GM21423 (cell line): ENCODE data around the gene KLHDC4.
"Not testable (repeated sequence)": the region's sequence is repeated elsewhere in the genome, so short reads cannot be mapped to it uniquely, and the experiment has no call there.

Experiments used
- ATAC-seq: cut with Tn5 transposase; IDR thresholded peaks from one replicate; pipeline ENCODE4 v1.9.1; 2021; ENCODE audit warnings: mild to moderate bottlenecking, moderate library complexity; ENCODE audit not compliant: unreplicated experiment

Gene KLHDC4

GRCh38 chr16:87687126-87687910, 78.5 kb downstream of the KLHDC4 start:
- ATAC-seq: no peak

GRCh38 chr16:87686697-87687096, 79.1 kb downstream of the KLHDC4 start:
- no peak for ATAC-seq

GRCh38 chr16:87685766-87686165, 80.0 kb downstream of the KLHDC4 start:
- ATAC-seq: no peak

DNA sequence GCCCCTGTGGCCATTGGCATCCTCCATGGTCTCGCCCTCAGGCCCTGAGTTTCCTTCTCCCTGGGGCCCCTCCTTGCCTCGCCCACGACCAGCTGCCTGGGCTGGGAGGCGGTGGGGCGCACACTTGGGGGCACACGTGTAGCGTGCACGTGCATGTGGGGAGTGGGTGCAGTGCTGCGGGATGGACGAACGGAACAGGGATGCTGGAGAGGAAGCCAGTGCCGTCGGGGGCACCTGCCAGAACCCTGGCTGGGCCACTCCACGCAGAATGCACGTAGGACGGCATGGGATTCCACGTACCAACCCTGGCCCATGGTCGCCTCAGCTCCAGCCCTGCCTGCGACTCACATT, 80.4 kb downstream of the KLHDC4 start:
- ATAC-seq: no peak

GRCh38 chr16:87684711-87685404, 80.9 kb downstream of the KLHDC4 start:
- no peak for ATAC-seq

- ATAC-seq: no peak
These were observed 81.6 kb downstream of the KLHDC4 start for GRCh38 chr16:87684106-87684677.

GRCh38 chr16:87682852-87683399, 82.9 kb downstream of the KLHDC4 start:
- no peak for ATAC-seq

GRCh38 chr16:87681981-87682570, 83.7 kb downstream of the KLHDC4 start:
- ATAC-seq: no peak

GRCh38 chr16:87681051-87681602, 84.7 kb downstream of the KLHDC4 start:
- not testable (repeated sequence) for ATAC-seq

- no peak for ATAC-seq
These were observed 85.5 kb downstream of the KLHDC4 start for GRCh38 chr16:87680272-87680644.

GRCh38 chr16:87679593-87680271, 86.1 kb downstream of the KLHDC4 start:
- no peak for ATAC-seq

DNA sequence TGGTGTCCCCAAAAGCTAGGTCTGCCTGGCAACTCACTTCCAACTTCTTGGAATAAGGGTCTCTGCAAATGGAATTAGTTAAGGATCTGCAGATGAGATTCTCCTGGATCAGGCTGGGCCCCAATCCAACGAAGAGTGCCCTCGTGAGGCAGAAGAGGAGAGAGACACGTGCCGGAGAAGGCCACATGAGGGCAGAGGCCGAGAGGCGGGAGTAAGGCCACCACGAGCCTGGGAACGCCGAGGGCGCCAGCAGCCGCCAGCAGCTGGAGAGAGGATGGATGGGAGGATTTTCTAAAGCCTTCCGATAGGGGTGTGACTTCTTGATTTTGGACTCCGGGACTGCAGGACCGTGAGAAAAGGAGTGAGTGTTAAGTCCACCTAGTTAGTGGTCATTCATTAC, 87.2 kb downstream of the KLHDC4 start:
- no peak for ATAC-seq

- no peak for ATAC-seq
These were observed 88.0 kb downstream of the KLHDC4 start for GRCh38 chr16:87677830-87678229.

- no peak for ATAC-seq
These were observed 90.6 kb downstream of the KLHDC4 start for GRCh38 chr16:87675111-87675719.

DNA sequence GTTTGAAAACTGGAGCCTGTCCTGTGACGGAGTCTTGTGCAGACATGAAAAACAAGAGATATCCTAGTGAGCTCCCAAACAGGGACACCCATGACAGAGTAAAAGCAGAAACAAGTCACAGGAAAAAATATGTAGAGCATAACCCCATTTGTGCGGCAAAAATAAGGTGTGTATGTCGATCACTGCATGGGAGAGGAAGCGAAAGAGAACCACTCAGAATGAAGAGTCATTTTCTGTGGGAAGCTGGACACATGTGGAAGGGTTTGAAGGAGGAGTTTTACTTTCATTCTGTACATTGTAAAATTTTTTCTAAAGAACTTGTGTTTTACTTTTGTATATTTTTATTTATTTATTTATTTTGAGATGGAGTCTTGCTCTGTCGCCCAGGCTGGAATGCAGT, 91.4 kb downstream of the KLHDC4 start:
- no peak for ATAC-seq

GRCh38 chr16:87671715-87672270, 94.0 kb downstream of the KLHDC4 start:
- ATAC-seq: no peak

- ATAC-seq: no peak
These were observed 94.6 kb downstream of the KLHDC4 start for GRCh38 chr16:87671221-87671620.

DNA sequence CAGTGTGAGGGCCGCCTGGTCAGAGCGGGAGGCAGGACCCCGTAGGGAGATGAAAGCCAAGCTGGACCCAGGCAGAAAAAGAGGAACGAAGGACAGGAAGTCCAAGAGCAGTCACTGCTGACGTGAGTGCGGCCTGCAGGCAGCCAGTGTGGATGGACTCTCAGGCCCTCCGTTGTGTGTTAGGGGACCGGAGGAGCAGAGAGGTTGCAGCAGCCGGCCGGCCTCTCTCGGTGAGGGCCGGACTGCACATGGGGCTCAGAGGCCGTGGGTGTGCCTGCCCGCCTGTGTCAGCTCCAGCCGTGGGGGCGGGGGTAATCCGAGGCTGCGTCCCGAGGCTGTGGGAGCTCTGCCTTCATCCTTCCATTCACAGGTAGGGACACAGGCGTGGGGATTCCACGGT, 96.1 kb downstream of the KLHDC4 start:
- ATAC-seq: no peak

DNA sequence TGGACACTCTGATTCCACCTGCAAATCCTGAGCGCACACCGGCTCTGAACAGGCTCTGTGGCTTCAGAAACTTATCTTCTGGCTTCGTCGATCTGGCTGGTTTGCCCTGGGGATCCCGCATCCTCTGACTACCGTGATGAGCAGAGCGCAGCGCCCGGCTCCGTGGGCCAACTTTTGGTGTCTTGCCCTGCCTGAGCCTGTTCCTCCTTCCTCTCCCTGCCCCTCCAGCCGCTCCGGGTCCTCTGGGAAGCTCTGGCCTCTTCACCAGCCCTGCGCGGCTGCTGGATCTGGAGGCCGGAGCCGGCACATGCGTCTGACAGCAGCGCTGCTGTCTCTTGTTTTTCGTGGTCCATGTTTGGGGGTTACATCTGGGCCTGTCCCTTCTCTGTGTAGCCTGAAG, 97.8 kb downstream of the KLHDC4 start:
- no peak for ATAC-seq

GRCh38 chr16:87667443-87667842, 98.3 kb downstream of the KLHDC4 start:
- ATAC-seq: no peak
